Measurements from ENCODE around the gene TBC1D8.

The TBC1D8 gene

DNA sequence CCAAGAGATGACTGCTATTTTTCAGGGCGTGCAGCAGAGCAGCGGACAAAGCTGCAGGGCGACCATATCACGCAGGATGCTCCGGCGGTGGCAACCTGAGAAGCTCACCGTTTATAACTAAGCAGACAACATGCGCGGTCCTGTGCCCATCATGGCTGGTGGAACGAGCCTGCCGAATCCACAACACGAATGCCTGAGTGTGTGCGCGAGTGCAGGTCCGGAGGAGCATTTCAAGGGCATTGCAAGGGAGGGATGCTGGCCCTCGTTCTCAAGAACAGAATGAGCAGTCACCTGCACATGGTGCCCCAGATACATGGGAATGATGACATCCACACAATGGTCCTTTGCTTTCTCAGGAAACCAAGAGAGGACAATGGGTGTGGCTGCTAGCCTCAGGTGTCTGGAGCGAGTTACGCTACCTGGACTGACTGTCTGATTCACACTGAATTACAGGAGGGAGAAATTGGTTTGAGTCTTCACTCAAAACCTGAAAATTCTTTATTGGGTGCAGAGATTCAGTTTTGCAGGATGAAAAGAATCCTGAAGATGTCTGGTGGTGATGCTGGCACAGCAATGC lies 39.8 kb downstream of the TBC1D8 start:
- peaks cover 10% of the 10 kb centered on the region for H3K4me1 ChIP-seq (ENCODE audit: insufficient read depth, insufficient read length)
- no peak overlapping the region for H3K9ac ChIP-seq (ENCODE audit: insufficient read length, low read depth)
- no peak for DNase-seq (ENCODE audit: low read depth, low spot score)

DNA sequence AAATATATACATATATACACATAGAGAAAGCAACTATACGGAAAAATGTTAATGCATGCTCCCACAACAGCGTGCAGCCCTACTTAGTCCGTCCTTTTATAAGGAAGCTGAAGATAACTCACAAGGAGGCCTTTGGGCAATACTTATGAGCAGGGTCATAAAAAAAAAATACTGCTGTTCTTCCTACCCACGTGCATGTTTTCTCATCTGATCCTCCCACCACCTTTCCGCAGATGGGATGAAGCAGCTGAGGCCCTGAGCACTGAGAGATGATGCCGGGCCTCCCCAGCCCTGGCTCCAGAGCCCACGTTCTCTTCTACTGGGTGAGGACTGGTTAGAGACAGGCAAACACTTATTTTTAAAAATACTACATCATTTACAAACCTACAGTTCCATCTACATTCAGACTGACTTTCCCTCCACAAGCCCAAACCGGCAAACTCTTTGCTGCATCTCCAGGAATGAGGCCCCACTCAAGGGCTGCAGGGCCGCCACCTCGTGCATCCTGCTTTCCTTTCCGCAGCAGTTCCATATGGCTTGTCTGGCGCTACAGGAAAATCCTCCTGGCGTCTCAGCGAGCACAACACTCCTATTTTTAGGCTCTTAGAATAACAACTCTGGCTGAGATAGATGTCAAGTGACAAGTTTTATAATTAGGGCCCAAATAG lies 41.6 kb downstream of the TBC1D8 start:
- Histone ChIP-seq H3K4me1 (ENCODE audit: insufficient read depth, insufficient read length) (peaks cover 7% of the 10 kb centered on the region), H3K9ac (ENCODE audit: insufficient read length, low read depth) (no peak overlapping the region), H3K4me3 (ENCODE audit: insufficient read length, low read depth) (no peak overlapping the region), H3K9me3 (ENCODE audit: insufficient read depth, low read length) (no peaks in the 10 kb centered on the region), H3K27me3 (ENCODE audit: insufficient read depth, insufficient read length) (no peaks in the 10 kb centered on the region), H3K36me3 (ENCODE audit: insufficient read depth, insufficient read length, low read length) (no peaks in the 10 kb centered on the region)
- TF ChIP-seq YY1 (IDR thresholded peaks at IDR 0.05; ENCODE audit: insufficient read depth, insufficient read length) (no peak), ZNF274 (IDR thresholded peaks at IDR 0.05; ENCODE audit: low read depth, low read length) (no peak), SUZ12 (IDR thresholded peaks at IDR 0.05; ENCODE audit: extremely low read depth, insufficient read depth, insufficient read length) (no peak)
- no peak for DNase-seq (ENCODE audit: low read depth, low spot score)

More for the DNA sequence above, 39.8 kb downstream of the TBC1D8 start:
- no peaks in the 10 kb centered on the region for H3K27me3 ChIP-seq (ENCODE audit: insufficient read depth, insufficient read length)
- H3K36me3 ChIP-seq (ENCODE audit: insufficient read depth, insufficient read length, low read length): no peaks in the 10 kb centered on the region
- H3K9me3 ChIP-seq (ENCODE audit: insufficient read depth, low read length): no peaks in the 10 kb centered on the region
- no peak overlapping the region for H3K4me3 ChIP-seq (ENCODE audit: insufficient read length, low read depth)
- TF ChIP-seq ZNF274 (IDR thresholded peaks at IDR 0.05; ENCODE audit: low read depth, low read length) (no peak), YY1 (IDR thresholded peaks at IDR 0.05; ENCODE audit: insufficient read depth, insufficient read length) (no peak), SUZ12 (IDR thresholded peaks at IDR 0.05; ENCODE audit: extremely low read depth, insufficient read depth, insufficient read length) (no peak)

DNA sequence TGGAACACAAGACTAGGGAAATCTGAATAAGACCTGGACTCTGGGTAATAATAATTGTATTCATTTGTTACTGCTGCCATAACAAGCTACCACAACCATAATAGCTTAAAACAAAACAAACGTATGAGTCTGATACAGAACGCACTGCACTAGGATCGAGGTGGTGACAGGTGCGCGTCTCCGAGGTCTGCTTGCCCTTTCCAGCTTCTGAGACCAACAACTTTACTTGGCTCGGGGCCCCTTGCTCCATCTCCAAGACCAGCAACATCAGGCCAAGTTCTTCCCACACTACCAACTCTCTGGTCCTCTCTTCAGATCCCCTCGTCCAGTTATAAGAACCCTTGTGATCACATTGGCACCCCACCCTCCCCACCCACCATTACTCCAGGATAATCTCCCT lies 42.8 kb downstream of the TBC1D8 start:
- Histone ChIP-seq H3K4me1 (ENCODE audit: insufficient read depth, insufficient read length) (peaks cover 7% of the 10 kb centered on the region), H3K36me3 (ENCODE audit: insufficient read depth, insufficient read length, low read length) (no peaks in the 10 kb centered on the region), H3K9ac (ENCODE audit: insufficient read length, low read depth) (no peak overlapping the region), H3K27me3 (ENCODE audit: insufficient read depth, insufficient read length) (no peaks in the 10 kb centered on the region), H3K4me3 (ENCODE audit: insufficient read length, low read depth) (no peak overlapping the region), H3K9me3 (ENCODE audit: insufficient read depth, low read length) (peaks cover 11% of the 10 kb centered on the region)
- TF ChIP-seq YY1 (IDR thresholded peaks at IDR 0.05; ENCODE audit: insufficient read depth, insufficient read length): no peak
- DNase-seq (ENCODE audit: low read depth, low spot score): no peak

DNA sequence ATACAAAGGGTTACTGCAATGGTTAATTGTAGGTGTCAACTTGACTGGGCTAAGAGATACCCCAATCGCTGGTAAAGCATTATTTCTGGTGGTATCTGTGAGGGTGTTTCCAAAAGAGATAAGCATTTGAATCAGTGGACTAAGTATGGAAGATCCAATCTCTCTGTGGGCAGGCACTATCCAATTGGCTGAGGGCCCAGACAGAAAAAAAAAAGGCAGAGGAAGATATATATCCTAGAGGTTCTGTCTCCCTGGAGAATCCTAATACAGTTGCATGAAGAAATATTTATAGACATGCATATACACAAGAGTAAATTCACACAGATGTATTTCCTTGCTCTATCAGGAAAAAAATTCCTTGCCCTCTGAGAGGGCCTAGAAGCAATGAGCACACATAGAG lies 43.9 kb downstream of the TBC1D8 start:
- Histone ChIP-seq H3K4me1 (ENCODE audit: insufficient read depth, insufficient read length) (peaks cover 4% of the 10 kb centered on the region), H3K36me3 (ENCODE audit: insufficient read depth, insufficient read length, low read length) (no peaks in the 10 kb centered on the region), H3K9ac (ENCODE audit: insufficient read length, low read depth) (no peak overlapping the region)

DNA sequence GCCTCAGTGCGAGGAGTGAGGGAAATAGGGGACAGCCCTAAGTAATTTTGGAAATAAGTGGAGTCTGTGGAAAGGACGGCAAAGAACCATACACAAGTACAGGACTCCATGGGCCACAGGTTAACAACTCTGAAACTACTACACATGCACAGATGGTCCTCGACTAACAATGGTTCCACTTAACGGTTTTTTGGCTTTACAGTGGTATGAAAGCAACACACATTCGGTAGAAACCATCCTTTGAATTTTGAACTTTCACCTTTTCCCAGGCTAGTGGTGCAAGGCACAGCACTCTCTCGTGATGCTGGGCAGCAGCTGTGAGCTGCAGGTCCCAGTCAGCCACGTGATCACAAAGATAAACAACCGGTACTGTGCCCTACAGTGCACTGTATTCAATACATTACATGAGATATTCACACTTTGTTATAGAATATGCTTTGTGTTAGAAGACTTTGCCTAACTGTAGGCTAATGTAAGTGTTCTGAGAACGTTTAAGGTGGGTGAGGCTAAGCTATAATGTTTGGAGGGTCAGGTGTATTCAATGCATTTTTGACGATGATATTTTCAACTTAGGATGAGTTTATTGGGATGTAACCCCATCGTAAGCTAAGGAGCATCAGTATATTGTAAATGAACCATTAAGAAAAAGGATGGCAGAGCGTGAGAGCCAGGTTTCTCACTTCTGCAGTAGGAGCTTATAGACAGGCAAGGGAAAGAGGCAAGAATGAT lies 44.6 kb downstream of the TBC1D8 start:
- peaks cover 4% of the 10 kb centered on the region for H3K4me1 ChIP-seq (ENCODE audit: insufficient read depth, insufficient read length)
- H3K36me3 ChIP-seq (ENCODE audit: insufficient read depth, insufficient read length, low read length): no peaks in the 10 kb centered on the region
- TF ChIP-seq SUZ12 (IDR thresholded peaks at IDR 0.05; ENCODE audit: extremely low read depth, insufficient read depth, insufficient read length) (no peak), ZNF274 (IDR thresholded peaks at IDR 0.05; ENCODE audit: low read depth, low read length) (no peak), YY1 (IDR thresholded peaks at IDR 0.05; ENCODE audit: insufficient read depth, insufficient read length) (no peak)
- no peak overlapping the region for H3K4me3 ChIP-seq (ENCODE audit: insufficient read length, low read depth)
- peaks cover 21% of the 10 kb centered on the region for H3K9me3 ChIP-seq (ENCODE audit: insufficient read depth, low read length)
- H3K9ac ChIP-seq (ENCODE audit: insufficient read length, low read depth): no peak overlapping the region
- no peak for DNase-seq (ENCODE audit: low read depth, low spot score)
- no peaks in the 10 kb centered on the region for H3K27me3 ChIP-seq (ENCODE audit: insufficient read depth, insufficient read length)

More for the DNA sequence above, 43.9 kb downstream of the TBC1D8 start:
- H3K4me3 ChIP-seq (ENCODE audit: insufficient read length, low read depth): no peak overlapping the region
- no peaks in the 10 kb centered on the region for H3K27me3 ChIP-seq (ENCODE audit: insufficient read depth, insufficient read length)
- TF ChIP-seq YY1 (IDR thresholded peaks at IDR 0.05; ENCODE audit: insufficient read depth, insufficient read length) (no peak), ZNF274 (IDR thresholded peaks at IDR 0.05; ENCODE audit: low read depth, low read length) (no peak), SUZ12 (IDR thresholded peaks at IDR 0.05; ENCODE audit: extremely low read depth, insufficient read depth, insufficient read length) (no peak)
- DNase-seq (ENCODE audit: low read depth, low spot score): no peak
- peaks cover 21% of the 10 kb centered on the region for H3K9me3 ChIP-seq (ENCODE audit: insufficient read depth, low read length)

DNA sequence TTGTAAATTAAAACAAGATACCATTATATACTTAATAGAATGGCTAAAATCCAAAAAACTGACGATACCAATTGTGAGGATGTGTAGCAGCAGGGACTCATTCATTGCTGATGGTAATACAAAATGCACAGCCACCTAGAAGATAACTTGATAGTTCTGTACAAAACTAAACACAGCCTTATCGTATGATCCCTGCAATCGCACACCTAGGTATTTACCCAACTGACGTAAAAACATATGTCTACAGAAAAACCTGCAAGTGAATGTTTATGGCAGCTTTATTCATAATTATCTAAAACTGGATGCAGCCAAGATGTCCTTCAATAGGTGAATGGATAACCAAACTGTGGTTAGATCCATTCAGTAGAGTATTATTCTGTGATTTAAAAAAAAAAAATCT lies 45.5 kb downstream of the TBC1D8 start:
- TF ChIP-seq ZNF274 (IDR thresholded peaks at IDR 0.05; ENCODE audit: low read depth, low read length): no peak
- TF ChIP-seq SUZ12 (IDR thresholded peaks at IDR 0.05; ENCODE audit: extremely low read depth, insufficient read depth, insufficient read length): no peak
- no peak for TF ChIP-seq YY1 (IDR thresholded peaks at IDR 0.05; ENCODE audit: insufficient read depth, insufficient read length)
- H3K4me1 ChIP-seq (ENCODE audit: insufficient read depth, insufficient read length): no peaks in the 10 kb centered on the region
- no peak for DNase-seq (ENCODE audit: low read depth, low spot score)

DNA sequence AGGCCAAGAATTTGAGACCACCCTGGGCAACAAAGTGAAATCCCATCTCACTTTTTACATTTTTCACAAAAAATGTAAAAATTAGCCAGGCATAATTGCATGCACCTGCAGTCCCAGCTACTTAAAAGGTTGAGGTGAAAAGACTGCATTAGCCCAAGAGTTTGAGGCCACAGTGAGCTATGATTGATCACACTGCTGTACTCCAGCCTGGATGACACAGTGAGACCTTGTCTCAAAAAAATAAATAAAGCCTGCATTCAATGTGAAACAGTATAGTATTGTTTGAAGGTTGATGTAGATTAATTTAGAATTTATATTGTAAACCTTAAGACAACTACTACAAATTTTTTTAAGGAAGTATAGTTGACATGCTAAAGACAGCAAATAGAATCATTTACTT lies 53.5 kb downstream of the TBC1D8 start:
- Histone ChIP-seq H3K9me3 (ENCODE audit: insufficient read depth, low read length) (peaks cover 7% of the 10 kb centered on the region; the same call in 1 of the 2 replicates), H3K36me3 (ENCODE audit: insufficient read depth, insufficient read length, low read length) (no peaks in the 10 kb centered on the region), H3K9ac (ENCODE audit: insufficient read length, low read depth) (no peak overlapping the region), H3K4me1 (ENCODE audit: insufficient read depth, insufficient read length) (no peaks in the 10 kb centered on the region), H3K4me3 (ENCODE audit: insufficient read length, low read depth) (no peak overlapping the region), H3K27me3 (ENCODE audit: insufficient read depth, insufficient read length) (no peaks in the 10 kb centered on the region)
- no peak for DNase-seq (ENCODE audit: low read depth, low spot score)
- no peak for TF ChIP-seq YY1 (IDR thresholded peaks at IDR 0.05; ENCODE audit: insufficient read depth, insufficient read length)
- TF ChIP-seq SUZ12 (IDR thresholded peaks at IDR 0.05; ENCODE audit: extremely low read depth, insufficient read depth, insufficient read length): no peak
- TF ChIP-seq ZNF274 (IDR thresholded peaks at IDR 0.05; ENCODE audit: low read depth, low read length): no peak

More for the DNA sequence above, 45.5 kb downstream of the TBC1D8 start:
- peaks cover 21% of the 10 kb centered on the region for H3K9me3 ChIP-seq (ENCODE audit: insufficient read depth, low read length)
- H3K36me3 ChIP-seq (ENCODE audit: insufficient read depth, insufficient read length, low read length): no peaks in the 10 kb centered on the region
- no peak overlapping the region for H3K9ac ChIP-seq (ENCODE audit: insufficient read length, low read depth)
- no peak overlapping the region for H3K4me3 ChIP-seq (ENCODE audit: insufficient read length, low read depth)
- H3K27me3 ChIP-seq (ENCODE audit: insufficient read depth, insufficient read length): no peaks in the 10 kb centered on the region

All from NT2/D1 (cell line).